ENCODE data around the gene PACS2.

GRCh38 chr14:105378199-105378598 lies 63.7 kb downstream of the PACS2 start:
- TF ChIP-seq EZH2phosphoT487 (IDR thresholded peaks at IDR 0.05; ENCODE audit: borderline replicate concordance): no peak
- no peak for TF ChIP-seq CTCF (conservative IDR thresholded peaks at IDR 0.05; ENCODE audit: low read length)
